H1 (cell line): ENCODE results near the gene MTIF3. TPM values are rescaled to one million over a fixed set of nuclear protein-coding genes. Genes with fewer than 3 reads are reported as not detected.

Source experiments
- SP4 ChIP-seq: IDR thresholded peaks from 2 replicates; pipeline ENCODE4 v1.6.1; 2012; ENCODE audit warnings: low read length, inconsistent platforms
- YY1 ChIP-seq: IDR thresholded peaks from 2 replicates; pipeline ENCODE4 v1.6.1; 2011; ENCODE audit warnings: low read depth, mild to moderate bottlenecking, low read length
- polyA plus RNA-seq, 7 experiments: library from polyadenylated mRNA; depleted of rRNA in 3 of 7; stranded (reverse) in 5 of 7; unstranded in 2 of 7; fragments of >200 nt in 5 of 7; fragments of 200-250 nt in 2 of 7; gene quantifications; 1 replicate in 5 of 7; 2 replicates in 1 of 7; 4 replicates in 1 of 7; pipeline versions ENCODE4 v1.2.1 to v1.2.3, GENCODE V29; 2011 to 2013; ENCODE audit warnings: missing spikeins in 2 of 7, mixed read lengths in 2 of 7
- total RNA-seq: library from RNA; stranded (reverse); fragmentation: NEBNext Ultra II Directional; extraction: Animal tissue kit (Norgen Biotek cat#: 25700); gene quantifications from 2 replicates; pipeline ENCODE4 v1.2.1, GENCODE V29; 2021

MTIF3 gene
- total and polyA plus RNA-seq, 2 of the 8 experiments (the other 6 are each of a cell fraction or from before 2014, with no cell fraction given), result 29.4 to 36.4 TPM

GRCh38 chr13:27405546-27406134, 44.7 kb downstream of the MTIF3 start (continued):
- no peak for TF ChIP-seq YY1
- no peak for TF ChIP-seq SP4
